Liver (tissue), 9 donors: ENCODE data around the gene DCC. TPM values are rescaled to one million over a fixed set of nuclear protein-coding genes. Genes with fewer than 3 reads are reported as not detected.

ENCODE experiments used
- DNase-seq: peaks from one replicate; pipeline ENCODE4 v3.0.0-alpha.2; 2017; ENCODE audit warnings: low spot score
- H3K27ac ChIP-seq, 2 donors: one replicate each; pipeline ENCODE4 v1.7.0; 2013; ENCODE audit warnings: inconsistent platforms in 2 of 2, low read length in 2 of 2, control low read depth in 1 of 2, low read depth in 1 of 2, mild to moderate bottlenecking in 1 of 2
- H3K27me3 ChIP-seq, 4 donors: one replicate each; pipeline versions ENCODE4 v1.6.1 to v1.7.0; 2013; ENCODE audit warnings: low read length in 3 of 4, inconsistent platforms in 1 of 4, mild to moderate bottlenecking in 1 of 4, moderate library complexity in 1 of 4; ENCODE audit not compliant: control insufficient read depth in 4 of 4, insufficient read depth in 4 of 4
- H3K36me3 ChIP-seq, 4 donors: one replicate each; pipeline versions ENCODE4 v1.6.1 to v1.7.0; 2013; ENCODE audit warnings: low read length in 3 of 4, mild to moderate bottlenecking in 3 of 4, low read depth in 1 of 4, moderate library complexity in 1 of 4; ENCODE audit not compliant: control insufficient read depth in 4 of 4, insufficient read depth in 3 of 4
- H3K4me1 ChIP-seq, 4 donors: one replicate each; pipeline versions ENCODE4 v1.6.1 to v1.7.0; 2013; ENCODE audit warnings: low read length in 3 of 4, mild to moderate bottlenecking in 3 of 4, moderate library complexity in 1 of 4; ENCODE audit not compliant: control insufficient read depth in 4 of 4, insufficient read depth in 4 of 4
- H3K4me3 ChIP-seq, 3 donors: one replicate each; pipeline versions ENCODE4 v1.6.1 to v1.7.0; 2013; ENCODE audit warnings: low read length in 3 of 3, control low read depth in 1 of 3, low read depth in 1 of 3, mild to moderate bottlenecking in 1 of 3
- H3K9ac ChIP-seq, 2 donors: one replicate each; pipeline ENCODE4 v1.7.0; 2013; ENCODE audit warnings: low read length in 2 of 2, mild to moderate bottlenecking in 2 of 2, moderate library complexity in 2 of 2, control low read depth in 1 of 2, low read depth in 1 of 2
- H3K9me3 ChIP-seq, 4 donors: one replicate each; pipeline versions ENCODE4 v1.6.1 to v1.7.0; 2013; ENCODE audit warnings: low read length in 3 of 4; ENCODE audit not compliant: control insufficient read depth in 4 of 4
- ATF3 ChIP-seq: IDR thresholded peaks from 2 replicates; pipeline ENCODE4 v1.6.1; 2016; ENCODE audit warnings: antibody characterized with exemption
- CTCF ChIP-seq: fragments of 150-350 bp; IDR thresholded peaks from 2 replicates; pipeline ENCODE4 v1.5.1; 2017; ENCODE audit warnings: improper control_type of control experiment, low read depth, low read length; ENCODE audit not compliant: missing input control
- EGR1 ChIP-seq, 2 donors: IDR thresholded peaks; 2 replicates each; pipeline ENCODE4 v1.6.1; 2016 to 2018; ENCODE audit warnings: antibody characterized with exemption in 2 of 2, low read depth in 2 of 2
- FOXA1 ChIP-seq: IDR thresholded peaks from 2 replicates; pipeline ENCODE4 v1.6.1; 2016; ENCODE audit warnings: antibody characterized with exemption
- FOXA2 ChIP-seq: IDR thresholded peaks from 2 replicates; pipeline ENCODE4 v1.6.1; 2016; ENCODE audit warnings: antibody characterized with exemption
- GABPA ChIP-seq, 2 donors: IDR thresholded peaks in 1 of 2; conservative IDR thresholded peaks in 1 of 2; 2 replicates each; pipeline ENCODE4 v1.6.1; 2016; ENCODE audit warnings: antibody characterized with exemption in 2 of 2, mild to moderate bottlenecking in 1 of 2, moderate library complexity in 1 of 2
- HNF4A ChIP-seq, 2 donors: conservative IDR thresholded peaks; 2 replicates each; pipeline ENCODE4 v1.6.1; 2016; ENCODE audit warnings: antibody characterized with exemption in 2 of 2, mild to moderate bottlenecking in 2 of 2
- HNF4G ChIP-seq: IDR thresholded peaks from 2 replicates; pipeline ENCODE4 v1.6.1; 2016; ENCODE audit warnings: antibody characterized with exemption
- MAX ChIP-seq: IDR thresholded peaks from 2 replicates; pipeline ENCODE4 v1.6.1; 2016; ENCODE audit warnings: antibody characterized with exemption
- NR2F2 ChIP-seq: IDR thresholded peaks from 2 replicates; pipeline ENCODE4 v1.6.1; 2016; ENCODE audit warnings: antibody characterized with exemption
- RAD21 ChIP-seq, 2 donors: IDR thresholded peaks; 2 replicates each; pipeline ENCODE4 v1.6.1; 2016; ENCODE audit warnings: antibody characterized with exemption in 2 of 2, mild to moderate bottlenecking in 2 of 2
- RXRA ChIP-seq, 2 donors: IDR thresholded peaks; 2 replicates each; pipeline ENCODE4 v1.6.1; 2017 to 2018; ENCODE audit warnings: antibody characterized with exemption in 2 of 2, mild to moderate bottlenecking in 1 of 2
- SP1 ChIP-seq: IDR thresholded peaks from 2 replicates; pipeline ENCODE4 v1.6.1; 2018; ENCODE audit warnings: antibody characterized with exemption, mild to moderate bottlenecking
- TAF1 ChIP-seq: conservative IDR thresholded peaks from 2 replicates; pipeline ENCODE4 v1.6.1; 2016; ENCODE audit warnings: antibody characterized with exemption, mild to moderate bottlenecking
- YY1 ChIP-seq: IDR thresholded peaks from 2 replicates; pipeline ENCODE4 v1.6.1; 2016; ENCODE audit warnings: antibody characterized with exemption, mild to moderate bottlenecking
- ZBTB33 ChIP-seq: IDR thresholded peaks from 2 replicates; pipeline ENCODE4 v1.6.1; 2016; ENCODE audit warnings: antibody characterized with exemption
- WGBS: extraction: QIAGEN DNeasy Blood & Tissue Kit; methylation state at CpG from one replicate; pipeline ENCODE4 v1.1.7; 2013; 5-methylcytosine and 5-hydroxymethylcytosine counted together
- polyA plus RNA-seq, 2 donors: library from polyadenylated mRNA; stranded (reverse) in 1 of 2; unstranded in 1 of 2; fragments of 200-250 nt in 1 of 2; fragments of >200 nt in 1 of 2; fragmentation: Nextera tagmentation in 1 of 2; extraction: Ambion mirVana in 1 of 2; gene quantifications; one replicate each; pipeline versions ENCODE4 v1.2.1 to v1.2.3, GENCODE V29; 2013 to 2015
- total RNA-seq, 2 donors: library from RNA; depleted of rRNA; stranded (reverse); fragments of >200 nt; gene quantifications; one replicate each; pipeline ENCODE4 v1.2.3, GENCODE V29; 2014
- donor health status: healthy.
- donor health status: healthy.
- donor health status: healthy.
- donor health status: healthy.
- donor health status: healthy.

Gene DCC
- total and polyA plus RNA-seq, 4 donors = under 0.01 to 0.03 TPM; not detected in 2

- TF ChIP-seq FOXA2 (no peak), SP1 (no peak), HNF4G (no peak), TAF1 (no peak), GABPA (IDR thresholded peaks at IDR 0.05 in 1 of 2, conservative IDR thresholded peaks at IDR 0.05 in 1 of 2) (no peak), RAD21 (IDR thresholded peaks at IDR 0.05) (no peak), NR2F2 (no peak), FOXA1 (no peak), ATF3 (no peak), MAX (no peak), CTCF (no peak), YY1 (no peak), HNF4A (conservative IDR thresholded peaks at IDR 0.05) (no peak), RXRA (IDR thresholded peaks at IDR 0.05) (no peak)
- Histone ChIP-seq H3K9me3 (no peaks in the 10 kb centered on the region), H3K4me3 (no peak overlapping the region), H3K27ac (no peak overlapping the region), H3K4me1 (no peaks in the 10 kb centered on the region), H3K36me3 (no peaks in the 10 kb centered on the region), H3K27me3 (no peaks in the 10 kb centered on the region), H3K9ac (no peak overlapping the region)
- no peak for DNase-seq
- 86% methylated on average over 4 of the region's 4 CpGs for WGBS
Measured at GRCh38 chr18:53443831-53444230, 1103.8 kb downstream of the DCC start.

- no peak for TF ChIP-seq MAX
- no peak for TF ChIP-seq CTCF
- no peak for TF ChIP-seq EGR1 (IDR thresholded peaks at IDR 0.05; ENCODE audit: low read depth in 2 of 2)
- no peak for TF ChIP-seq RAD21 (IDR thresholded peaks at IDR 0.05)
- no peak for TF ChIP-seq YY1
- TF ChIP-seq HNF4A (conservative IDR thresholded peaks at IDR 0.05) = no peak
- no peak for TF ChIP-seq ZBTB33
- TF ChIP-seq NR2F2 = no peak
- no peak for TF ChIP-seq GABPA (IDR thresholded peaks at IDR 0.05 in 1 of 2, conservative IDR thresholded peaks at IDR 0.05 in 1 of 2)
- TF ChIP-seq ATF3 = no peak
- TF ChIP-seq SP1 = no peak
- no peaks in the 10 kb centered on the region for H3K27me3 ChIP-seq
- H3K9ac ChIP-seq = no peak overlapping the region
Measured at GRCh38 chr18:53451902-53452301, 1111.9 kb downstream of the DCC start.

More at GRCh38 chr18:53451902-53452301, 1111.9 kb downstream of the DCC start:
- Histone ChIP-seq H3K36me3 (no peaks in the 10 kb centered on the region), H3K4me3 (no peak overlapping the region), H3K27ac (no peak overlapping the region), H3K9me3 (no peaks in the 10 kb centered on the region), H3K4me1 (no peaks in the 10 kb centered on the region)
- 44% methylated on average over 2 of the region's 2 CpGs for WGBS
- DNase-seq = no peak
